AG10803 (cell line): ENCODE data around the gene UBASH3B.
A peak's percentile ranks its signal among the peaks of the same experiment; 100 is the strongest.

Experiments used
- DNase-seq: peaks from one replicate; pipeline ENCODE4 v3.0.0; 2010; ENCODE audit warnings: low read depth
- H3K4me3 ChIP-seq: 2 replicates; pipeline ENCODE4 v1.5.1; 2011; ENCODE audit warnings: mild to moderate bottlenecking, low read length, control low read depth
- CTCF ChIP-seq: conservative IDR thresholded peaks from 2 replicates; pipeline ENCODE4 v1.5.1; 2011; ENCODE audit warnings: mild to moderate bottlenecking, low read length, control low read depth, inconsistent platforms

UBASH3B gene

GRCh38 chr11:122741613-122742300 is 86.2 kb downstream of the UBASH3B start:
- DNase-seq, result peak; percentile 31
- TF ChIP-seq CTCF, result no peak
- H3K4me3 ChIP-seq, result no peak overlapping the region

GRCh38 chr11:122742301-122743018 is 86.9 kb downstream of the UBASH3B start:
- no peak for TF ChIP-seq CTCF
- no peak overlapping the region for H3K4me3 ChIP-seq
- DNase-seq, result no peak

GRCh38 chr11:122743097-122743741 is 87.7 kb downstream of the UBASH3B start:
- TF ChIP-seq CTCF, result no peak
- no peak overlapping the region for H3K4me3 ChIP-seq
- DNase-seq, result no peak

- no peak for TF ChIP-seq CTCF
- no peak for DNase-seq
- H3K4me3 ChIP-seq, result no peak overlapping the region
These were observed 88.4 kb downstream of the UBASH3B start for GRCh38 chr11:122743949-122744348.

- no peak for TF ChIP-seq CTCF
- no peak for DNase-seq
- no peak overlapping the region for H3K4me3 ChIP-seq
These were observed 88.8 kb downstream of the UBASH3B start for GRCh38 chr11:122744357-122744756.

GRCh38 chr11:122745111-122745510 is 89.6 kb downstream of the UBASH3B start:
- no peak for DNase-seq
- no peak overlapping the region for H3K4me3 ChIP-seq
- no peak for TF ChIP-seq CTCF

- DNase-seq, result no peak
- no peak overlapping the region for H3K4me3 ChIP-seq
- TF ChIP-seq CTCF, result no peak
These were observed 90.5 kb downstream of the UBASH3B start for GRCh38 chr11:122746050-122746478.
